ENCODE results near the gene CTAG1B.
"Not testable (repeated sequence)": the region's sequence is repeated elsewhere in the genome, so short reads cannot be mapped to it uniquely, and the experiment has no call there.

CTAG1B gene

DNA sequence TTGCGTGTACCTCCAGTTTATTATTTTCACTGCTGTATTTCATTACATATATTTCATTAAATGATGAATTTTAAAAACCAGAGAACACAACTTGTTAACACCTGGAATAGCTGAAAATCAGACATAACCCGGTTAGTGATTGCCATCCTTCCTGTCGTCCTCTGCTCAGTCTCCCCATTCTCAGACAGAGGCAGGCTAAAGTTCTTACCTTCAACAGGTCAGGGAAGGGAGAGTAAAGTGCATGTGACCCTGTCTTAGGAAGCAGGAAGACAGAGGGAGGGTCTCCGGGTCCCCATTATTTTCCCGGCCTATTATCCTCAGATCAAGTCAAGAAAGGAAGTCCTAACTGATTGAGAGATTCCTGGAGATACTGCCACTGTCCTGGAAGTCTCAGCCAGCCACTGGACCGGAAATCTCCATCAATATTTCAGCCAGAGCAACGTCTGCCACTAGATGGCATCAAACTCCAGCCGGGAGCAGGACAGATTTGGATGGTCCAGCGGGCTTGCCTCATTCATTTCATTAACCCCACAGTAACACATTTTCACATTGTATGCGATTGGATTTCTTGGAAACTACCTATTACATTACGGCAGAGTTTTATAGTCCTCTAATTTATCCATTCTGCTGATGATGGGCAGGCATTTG lies 1.8 kb upstream of the CTAG1B start:
- DNase-seq: not testable (repeated sequence)

DNA sequence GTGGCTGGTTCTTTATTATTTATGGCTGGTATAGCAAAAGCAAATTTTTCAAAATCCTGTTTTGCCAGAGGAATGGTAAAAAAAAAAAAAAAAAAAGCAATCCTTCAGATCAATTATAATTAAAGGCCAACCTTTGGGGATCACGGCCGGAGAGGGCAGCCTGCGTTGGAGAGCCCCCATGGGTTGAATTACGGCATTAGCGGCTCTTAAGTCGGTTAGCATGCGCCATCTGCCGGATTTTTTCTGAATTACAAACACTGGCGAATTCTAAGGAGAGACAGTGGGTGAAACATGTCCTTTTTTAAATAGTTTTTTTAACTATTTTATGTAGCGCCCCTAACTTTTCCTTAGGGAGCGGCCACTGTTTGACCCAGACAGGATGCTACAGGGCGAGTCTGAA lies 5.5 kb downstream of the CTAG1B start:
- not testable (repeated sequence) for DNase-seq

DNA sequence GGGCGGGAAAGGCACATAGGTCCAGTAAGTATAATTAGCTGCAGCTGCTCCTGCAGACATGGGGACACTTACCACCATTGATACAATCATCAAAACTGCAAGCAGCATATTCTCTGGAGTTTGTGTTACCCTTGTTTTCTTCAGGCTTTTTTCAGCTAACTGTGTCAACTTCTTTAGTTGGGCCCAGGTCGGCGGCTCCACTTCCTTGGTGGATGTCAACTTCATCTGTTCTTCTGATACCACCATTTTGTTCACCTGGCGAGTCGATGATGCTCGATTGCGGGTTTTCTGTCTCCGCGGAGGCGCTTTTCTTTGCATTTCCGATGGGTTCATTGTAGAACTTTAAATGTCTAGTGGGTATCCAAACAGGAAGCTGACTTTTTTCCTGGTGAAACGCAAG lies 7.9 kb downstream of the CTAG1B start:
- DNase-seq: not testable (repeated sequence)

DNA sequence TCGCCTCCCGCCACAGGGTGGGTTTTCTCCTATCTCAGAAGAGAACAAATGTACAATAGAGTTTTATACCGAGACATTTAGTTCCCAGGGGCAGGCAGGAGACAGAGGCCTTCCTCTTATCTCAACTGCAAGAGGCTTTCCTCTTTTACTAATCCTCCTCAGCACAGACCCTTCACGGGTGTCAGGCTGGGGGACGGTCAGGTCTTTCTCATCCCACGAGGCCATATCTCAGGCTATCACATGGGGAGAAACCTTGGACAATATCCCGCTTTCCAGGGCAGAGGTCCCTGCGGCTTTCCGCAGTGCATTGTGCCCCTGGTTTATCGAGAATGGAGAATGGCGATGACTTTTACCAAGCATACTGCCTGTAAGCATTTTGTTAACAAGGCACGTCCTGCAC lies 10.3 kb downstream of the CTAG1B start:
- not testable (repeated sequence) for DNase-seq

DNA sequence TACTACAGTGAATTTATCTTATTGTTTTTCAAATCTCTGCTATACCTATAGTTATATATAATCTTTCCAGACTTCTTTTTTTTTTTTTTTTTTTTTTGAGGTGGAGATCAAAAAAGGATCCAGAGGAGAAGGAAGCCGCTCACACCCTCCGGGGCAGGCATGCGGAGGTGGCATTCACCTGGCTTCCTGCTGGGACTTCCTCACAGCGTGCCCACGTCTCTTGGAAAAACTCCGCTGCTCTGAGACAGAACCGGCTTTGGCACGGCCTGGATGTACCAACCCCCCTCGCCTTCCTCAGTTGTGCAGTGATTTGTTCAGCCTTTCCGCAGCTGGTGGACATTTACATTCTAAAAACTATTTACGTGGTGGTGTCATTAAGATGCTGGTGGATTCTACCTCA lies 11.1 kb downstream of the CTAG1B start:
- not testable (repeated sequence) for DNase-seq

DNA sequence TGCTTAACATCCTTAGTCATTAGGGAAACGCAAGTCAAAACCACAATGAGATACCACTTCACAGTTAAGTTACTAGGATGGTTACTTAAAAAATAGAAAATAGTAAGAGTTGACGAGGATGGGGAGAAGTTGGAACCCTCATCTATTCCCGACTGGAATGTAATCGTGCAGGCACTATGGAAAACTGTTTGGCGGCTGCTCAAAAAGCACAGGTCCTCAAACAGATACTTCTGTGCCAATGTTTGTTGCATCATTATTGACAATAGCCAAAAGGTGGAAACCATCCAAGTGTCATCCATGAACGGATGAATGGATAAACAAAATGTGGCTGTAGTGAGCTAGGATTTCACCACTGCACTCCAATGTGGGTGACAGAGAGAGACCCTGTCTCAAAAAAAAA lies 11.7 kb downstream of the CTAG1B start:
- no peak for DNase-seq

DNA sequence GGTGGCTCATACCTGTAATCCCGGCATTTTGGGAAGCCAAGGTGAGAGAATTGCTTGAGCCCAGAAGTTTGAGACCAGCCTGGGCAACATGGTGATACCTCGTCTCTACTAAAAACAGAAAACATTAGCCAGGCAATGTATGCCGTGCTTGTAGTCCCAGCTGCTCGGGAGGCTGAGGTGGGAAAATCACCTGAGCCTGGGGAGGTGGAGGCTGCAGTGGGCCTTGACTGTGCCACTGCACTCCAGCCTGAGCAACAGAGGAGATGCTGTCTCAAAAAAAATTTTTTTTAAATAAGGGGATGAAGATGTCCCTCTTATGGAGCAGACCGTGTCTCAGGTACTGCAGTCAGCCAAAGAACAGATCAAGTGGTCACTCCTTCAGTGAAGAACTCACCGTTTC lies 13.5 kb downstream of the CTAG1B start:
- DNase-seq: no peak

DNA sequence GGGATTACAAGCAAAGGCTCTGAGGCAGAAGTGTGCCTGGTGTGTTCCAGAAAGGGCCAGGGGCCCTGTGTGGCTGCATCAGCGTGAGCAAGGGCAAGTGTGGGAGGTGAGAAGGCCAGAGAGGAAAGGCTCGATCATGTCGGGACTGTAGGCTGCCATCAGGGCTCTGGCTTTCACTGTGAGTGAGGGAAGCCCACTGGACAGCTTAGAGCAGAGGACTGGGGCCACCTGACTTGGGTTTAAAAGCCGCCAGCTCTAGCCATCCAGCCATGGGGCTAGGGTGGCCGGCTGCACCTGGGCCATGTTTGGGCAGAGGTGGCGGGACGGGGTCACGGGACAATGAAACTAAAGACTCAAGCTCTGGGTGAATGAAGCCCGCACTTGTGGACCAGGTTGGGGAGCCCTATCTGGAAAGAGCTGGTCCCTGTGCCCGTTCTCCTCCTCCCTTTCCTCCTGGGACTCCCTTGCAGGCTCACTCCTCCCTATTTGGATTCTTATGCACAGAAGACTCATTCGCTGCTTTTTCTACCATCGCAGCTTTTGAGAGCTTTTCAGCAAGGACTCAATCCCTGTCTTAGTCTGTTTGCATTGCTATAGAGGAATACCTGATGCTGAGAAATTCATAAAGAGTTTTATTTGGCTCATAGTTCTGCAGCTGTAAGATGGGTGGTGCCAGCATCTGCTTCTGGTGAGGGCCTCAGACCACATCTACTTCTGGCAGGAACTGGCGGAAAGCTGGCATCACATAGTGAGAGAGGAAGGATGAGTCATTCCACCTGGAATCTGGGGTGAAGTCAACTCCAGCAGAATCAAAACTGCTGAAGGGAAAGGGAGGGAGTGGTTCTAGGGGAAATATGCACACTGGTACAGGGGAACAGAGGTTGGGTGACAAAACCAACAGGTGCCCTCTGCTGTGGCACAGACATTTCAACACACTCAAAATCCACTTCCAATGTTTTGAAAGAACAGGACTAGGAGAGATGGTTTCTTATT lies 15.3 kb downstream of the CTAG1B start:
- no peak for DNase-seq

DNA sequence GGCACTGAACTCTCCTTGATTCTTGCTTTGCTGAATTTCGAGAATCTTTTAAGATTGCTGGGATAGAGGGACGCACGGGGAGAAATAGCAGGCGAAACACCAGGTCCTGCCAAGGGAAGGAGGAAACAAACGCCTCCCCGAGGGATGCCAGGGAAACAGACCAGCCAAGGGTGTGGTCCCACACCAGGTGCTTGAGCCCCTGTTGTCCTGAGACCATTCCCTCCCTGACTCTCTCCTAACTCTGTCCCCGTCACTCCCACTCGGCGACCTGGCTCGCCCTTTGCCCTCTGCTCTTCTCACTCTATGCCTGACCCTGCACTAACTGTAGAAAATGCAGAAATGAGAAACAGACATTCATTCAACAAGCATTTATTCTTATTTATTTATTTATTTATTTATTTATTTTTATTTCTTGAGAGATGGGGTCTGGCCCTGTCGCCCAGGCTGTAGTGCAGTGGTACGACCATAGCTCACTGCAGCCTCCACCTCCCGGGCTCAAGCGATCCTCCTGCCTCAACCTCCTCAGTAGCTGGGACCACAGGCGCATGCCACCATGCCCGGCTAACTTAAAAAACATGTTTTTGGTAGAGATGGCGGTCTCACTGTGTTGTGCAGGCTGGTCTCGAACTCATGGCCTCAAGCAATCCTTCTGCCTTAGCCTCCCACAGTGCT lies 16.2 kb downstream of the CTAG1B start:
- no peak for DNase-seq

DNA sequence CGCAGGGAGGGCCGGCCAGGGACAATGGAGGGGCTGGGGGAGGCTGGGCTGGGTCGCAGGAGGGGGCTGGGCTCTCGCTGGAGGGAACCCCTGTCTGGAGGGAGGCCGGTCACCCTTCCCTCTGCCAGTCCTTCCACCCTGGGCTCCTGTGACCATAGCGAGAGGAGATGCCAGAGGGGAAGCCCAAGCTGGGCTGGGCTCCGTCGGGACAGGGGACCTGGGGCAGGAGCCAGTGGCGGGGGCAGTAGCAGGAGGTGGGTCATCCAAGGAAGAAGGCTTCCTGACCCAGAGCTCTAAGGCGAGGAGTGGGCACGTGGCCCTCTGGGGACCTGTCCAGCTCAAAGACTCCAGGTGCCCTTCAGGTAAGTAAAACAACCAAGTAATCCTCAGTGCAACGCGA lies 16.9 kb downstream of the CTAG1B start:
- DNase-seq: no peak

DNA sequence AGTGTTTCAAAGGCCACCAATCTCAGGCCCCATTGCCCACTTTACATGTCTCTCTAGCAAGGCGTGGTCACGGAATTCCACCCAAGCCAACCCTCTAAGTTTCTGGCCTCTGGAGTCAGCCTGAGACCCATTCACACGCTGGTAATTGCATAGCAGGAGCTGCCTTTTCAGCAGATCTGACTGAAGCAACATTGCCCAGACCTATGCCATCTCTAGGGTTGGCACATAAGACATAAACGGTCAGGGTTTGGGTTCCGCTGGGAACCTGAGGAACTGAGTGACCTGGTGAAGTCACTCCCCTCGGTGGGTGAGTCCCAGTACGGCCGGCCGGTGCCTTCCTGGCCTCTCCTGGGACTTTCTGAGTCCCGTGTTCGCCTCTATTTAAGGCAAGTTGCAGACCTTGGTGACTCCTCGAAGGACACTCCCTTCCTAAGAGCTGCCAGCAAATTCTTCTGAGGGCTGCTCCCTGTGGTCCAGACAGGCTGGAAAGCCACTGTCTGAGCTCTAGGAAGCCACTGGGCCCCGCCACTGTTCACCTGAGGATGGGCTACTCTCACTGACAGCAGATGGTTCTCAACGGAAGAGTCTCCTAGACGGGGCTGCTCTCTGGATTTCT lies 18.2 kb downstream of the CTAG1B start:
- DNase-seq: no peak

DNA sequence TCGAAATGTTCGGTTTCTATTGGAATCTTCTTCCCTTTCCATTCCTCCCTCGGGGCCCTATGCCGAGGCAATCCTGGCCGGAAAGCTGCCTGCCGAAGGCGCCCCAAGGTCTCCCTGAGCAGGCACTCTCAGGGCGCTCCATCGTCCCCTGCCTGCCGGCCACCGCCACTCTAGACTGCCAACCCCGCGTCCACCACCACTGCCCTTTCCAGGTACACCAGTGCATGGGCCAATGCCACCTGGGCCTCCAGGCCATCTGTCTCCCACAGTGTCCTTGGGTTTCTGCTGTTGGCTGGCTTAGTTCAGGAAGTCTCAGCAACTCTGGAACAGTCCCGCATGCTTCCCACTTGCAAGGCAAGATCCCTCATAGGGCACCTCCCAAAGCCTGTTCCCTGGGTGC lies 19.6 kb downstream of the CTAG1B start:
- no peak for DNase-seq

DNA sequence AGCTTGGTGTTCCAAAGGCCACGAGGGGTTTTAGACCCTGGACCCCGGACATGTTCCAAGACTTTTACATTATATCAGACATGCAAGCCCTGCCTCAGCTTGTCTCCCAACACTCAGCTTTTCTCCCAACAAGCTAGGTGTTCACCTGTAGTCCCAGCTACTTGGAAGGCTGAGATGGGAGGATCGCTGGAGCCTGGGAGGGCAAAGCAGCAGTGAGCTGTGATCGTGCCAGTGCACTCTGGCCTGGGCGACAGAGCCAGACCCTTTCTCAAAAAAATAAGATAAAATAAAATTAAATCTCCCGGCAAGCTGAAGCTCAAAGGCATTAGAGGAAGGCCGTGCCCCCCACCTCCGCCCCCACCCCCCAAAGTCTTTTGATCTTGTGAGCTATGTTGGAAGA lies 20.4 kb downstream of the CTAG1B start:
- DNase-seq: no peak

DNA sequence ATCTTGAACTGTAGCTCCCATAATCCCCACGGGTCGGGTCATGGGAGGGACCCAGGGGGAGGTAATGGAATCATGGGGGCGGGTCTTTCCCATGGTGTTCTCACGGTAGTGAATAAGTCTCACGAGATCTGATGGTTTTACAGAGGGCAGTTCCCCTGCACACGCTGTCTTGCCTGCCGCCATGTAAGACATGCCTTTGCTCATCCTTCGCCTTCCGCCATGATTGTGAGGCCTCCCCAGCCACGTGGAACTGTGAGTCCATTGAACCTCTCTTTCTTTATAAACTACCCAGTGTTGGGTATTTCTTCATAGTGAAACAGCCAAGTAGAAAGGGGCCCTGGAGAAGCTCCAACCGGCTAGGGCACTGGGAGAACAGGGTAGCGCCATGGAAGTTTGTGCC lies 21.9 kb downstream of the CTAG1B start:
- DNase-seq: no peak

DNA sequence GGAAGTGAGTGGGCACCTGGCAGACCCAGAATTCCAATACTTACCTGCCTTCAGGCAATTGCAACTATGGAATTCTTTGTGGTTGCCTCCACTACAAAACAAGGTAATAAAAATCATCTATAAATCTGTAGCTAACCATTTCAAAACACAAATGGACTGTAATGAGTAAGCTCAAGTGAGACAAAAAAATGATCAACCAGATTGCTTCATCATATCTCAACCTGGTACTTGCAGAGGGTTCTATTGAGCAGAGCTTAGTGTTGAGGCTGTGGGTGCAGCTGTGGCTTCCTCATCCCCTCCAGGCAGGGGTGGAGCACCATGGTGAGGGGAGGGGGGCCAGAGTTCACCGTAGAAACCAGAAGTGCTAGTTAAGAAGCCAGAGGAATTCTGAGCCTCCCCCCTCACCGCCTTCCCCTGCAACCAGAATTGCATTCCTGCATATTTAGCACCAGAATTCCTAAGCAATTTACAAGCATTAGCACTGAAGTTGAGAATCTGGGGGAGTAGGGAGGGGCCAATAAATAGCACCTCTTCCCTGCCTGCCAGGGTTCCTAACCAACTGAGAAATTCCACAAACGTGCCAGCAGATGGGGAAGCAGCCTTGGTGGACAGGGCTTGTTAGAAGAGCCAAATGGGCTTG lies 22.7 kb downstream of the CTAG1B start:
- DNase-seq: no peak

DNA sequence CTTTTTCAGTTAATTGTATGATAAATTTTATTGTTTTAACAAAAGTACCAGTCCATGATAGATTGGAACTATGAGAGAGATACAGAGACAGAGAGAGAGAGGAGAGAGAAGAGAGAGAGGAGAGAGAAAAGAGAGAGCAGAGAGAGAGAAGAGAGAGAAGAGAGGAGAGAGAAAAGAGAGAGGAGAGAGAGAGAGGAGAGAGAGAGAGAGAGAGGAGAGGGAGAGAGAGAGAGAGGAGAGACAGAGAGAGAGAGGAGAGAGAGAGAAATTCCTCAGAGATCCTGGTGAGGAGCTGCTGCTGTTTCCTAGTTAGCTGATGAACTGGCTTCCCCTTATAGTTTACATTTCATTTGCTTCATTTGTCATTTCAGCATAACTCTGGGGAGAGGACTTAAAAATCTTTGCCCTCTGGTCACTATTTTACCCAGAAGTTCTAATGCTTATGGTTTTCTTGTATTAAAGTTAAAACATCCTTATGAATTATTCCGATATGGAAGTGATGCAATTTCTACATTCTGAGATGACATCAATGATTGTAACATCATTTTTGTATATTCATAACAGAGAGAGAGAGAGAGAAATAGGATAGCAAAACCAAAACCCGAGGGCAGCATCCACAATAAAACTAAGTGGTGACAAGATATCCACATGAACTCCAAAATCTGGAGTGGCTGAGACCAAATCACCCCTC lies 23.4 kb downstream of the CTAG1B start:
- DNase-seq: no peak

DNA sequence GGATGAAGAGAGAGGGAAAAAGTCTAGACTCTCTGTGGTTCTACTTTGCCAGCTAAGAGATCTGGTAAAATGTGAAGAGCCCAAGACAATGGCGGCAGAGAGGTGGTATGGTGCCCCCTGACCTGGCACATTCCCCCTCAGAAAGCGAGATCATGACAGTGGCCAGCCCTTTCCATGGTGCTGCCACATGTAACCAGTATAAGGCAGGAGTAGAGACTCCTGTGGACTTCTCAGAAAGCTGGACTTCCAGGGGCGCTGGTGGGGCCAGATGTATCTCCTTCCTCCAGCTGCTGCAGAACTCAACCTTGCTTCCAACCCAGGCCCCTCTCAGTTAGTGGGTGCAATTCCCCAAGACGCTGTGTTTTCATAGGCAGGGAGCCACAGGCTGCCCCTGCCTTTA lies 24.6 kb downstream of the CTAG1B start:
- DNase-seq: no peak

DNA sequence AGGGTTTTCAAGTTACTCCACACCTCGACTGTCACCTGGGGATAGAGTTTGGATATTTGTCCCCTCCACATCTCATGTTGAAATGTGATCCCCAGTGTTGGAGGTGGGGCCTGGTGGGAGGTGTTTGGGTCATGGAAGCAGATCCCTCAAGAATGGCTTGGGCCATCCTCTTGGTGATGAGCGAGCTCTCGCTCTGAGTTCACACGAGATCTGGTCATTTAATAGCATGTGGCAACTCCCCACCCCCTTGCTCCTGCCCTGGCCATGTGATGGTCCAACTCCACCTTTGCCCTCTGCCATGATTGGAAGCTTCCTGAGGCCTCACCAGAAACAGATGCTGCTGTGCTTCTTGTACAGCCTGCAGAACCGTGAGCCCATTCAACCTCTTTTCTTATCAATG lies 25.9 kb downstream of the CTAG1B start:
- DNase-seq: no peak

DNA sequence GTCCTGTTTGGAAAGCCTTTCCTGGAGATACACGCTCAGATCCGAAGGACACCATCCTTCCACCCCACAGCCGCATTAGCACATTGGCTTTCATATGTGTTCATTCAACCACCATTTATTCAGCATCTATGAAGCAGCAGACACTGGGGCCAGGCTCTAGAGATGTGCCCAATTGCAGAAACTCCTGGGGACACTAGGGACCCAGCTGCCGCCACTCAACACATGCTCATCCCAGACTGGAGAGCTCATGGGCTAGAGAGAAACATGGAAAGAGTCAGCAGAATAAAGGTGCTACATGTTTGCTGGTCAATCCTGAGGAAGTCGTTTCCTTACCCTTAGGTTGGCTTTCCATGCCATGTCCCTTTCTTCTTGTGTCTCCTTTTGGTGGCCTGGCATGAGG lies 26.6 kb downstream of the CTAG1B start:
- DNase-seq: no peak

DNA sequence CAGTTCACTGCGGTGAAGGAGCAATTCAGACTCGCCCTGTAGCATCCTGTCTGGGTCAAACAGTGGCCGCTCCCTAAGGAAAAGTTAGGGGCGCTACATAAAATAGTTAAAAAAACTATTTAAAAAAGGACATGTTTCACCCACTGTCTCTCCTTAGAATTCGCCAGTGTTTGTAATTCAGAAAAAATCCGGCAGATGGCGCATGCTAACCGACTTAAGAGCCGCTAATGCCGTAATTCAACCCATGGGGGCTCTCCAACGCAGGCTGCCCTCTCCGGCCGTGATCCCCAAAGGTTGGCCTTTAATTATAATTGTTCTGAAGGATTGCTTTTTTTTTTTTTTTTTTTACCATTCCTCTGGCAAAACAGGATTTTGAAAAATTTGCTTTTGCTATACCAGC lies 28.7 kb downstream of the CTAG1B start:
- not testable (repeated sequence) for DNase-seq

DNA sequence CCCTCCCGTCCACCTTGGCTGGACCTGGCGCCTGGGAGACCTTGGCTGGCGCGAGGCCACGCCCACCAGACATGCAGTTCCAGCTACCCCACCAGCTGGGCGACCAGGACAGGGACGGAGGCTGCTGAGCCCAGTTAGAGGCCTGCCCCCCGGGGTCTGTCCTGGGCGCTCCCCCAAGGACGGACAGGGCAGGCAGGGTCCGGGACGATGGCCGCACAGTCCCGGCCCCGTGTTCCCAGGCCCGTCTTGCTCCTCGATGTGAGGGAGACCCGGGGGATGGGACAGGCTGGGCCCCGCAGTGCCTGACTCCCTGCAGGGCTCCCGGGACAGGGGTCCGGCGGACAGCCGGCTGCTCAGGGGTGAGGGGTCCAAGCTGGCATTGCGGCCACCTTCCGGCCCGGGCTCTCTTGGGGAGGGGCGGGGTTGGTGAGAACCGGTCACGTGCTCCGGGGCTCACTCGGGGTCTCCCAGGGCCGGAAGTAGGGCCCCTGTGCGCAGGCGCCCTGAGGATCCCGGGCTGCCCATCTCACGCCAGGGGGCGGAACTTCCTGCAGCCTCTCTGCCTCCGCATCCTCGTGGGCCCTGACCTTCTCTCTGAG lies 34.4 kb downstream of the CTAG1B start, which contains the start of gene CTAG1A:
Gene CTAG1A (plus strand): TSS at position 549 of the 599 bp plus-strand sequence. CDS start 74 bp downstream, outside the sequence.
- DNase-seq: not testable (repeated sequence)

All from SIG-M5 (cell line).